Nephron progenitor cell (in vitro differentiated cells): ENCODE data around the gene SIPA1L3.

Experiments used
- DNase-seq: peaks from one replicate; pipeline ENCODE4 v3.0.0; 2021
- H3K27ac Mint-ChIP-seq: 2 replicates; pipeline ENCODE4 v1.8.0; 2021; ENCODE audit warnings: mild to moderate bottlenecking, moderate library complexity, mixed read lengths
- H3K27me3 Mint-ChIP-seq: 2 replicates; pipeline ENCODE4 v1.8.0; 2021; ENCODE audit warnings: mild to moderate bottlenecking, low read depth, mixed read lengths; ENCODE audit not compliant: poor library complexity
- H3K36me3 Mint-ChIP-seq: 2 replicates; pipeline ENCODE4 v1.8.0; 2021; ENCODE audit warnings: low read depth, mixed read lengths
- H3K4me1 Mint-ChIP-seq: 2 replicates; pipeline ENCODE4 v1.8.0; 2021; ENCODE audit warnings: mixed read lengths
- H3K4me3 Mint-ChIP-seq: 2 replicates; pipeline ENCODE4 v1.8.0; 2021; ENCODE audit warnings: mild to moderate bottlenecking, moderate library complexity, mixed read lengths
- H3K9me3 Mint-ChIP-seq: 2 replicates; pipeline ENCODE4 v1.8.0; 2021; ENCODE audit warnings: mild to moderate bottlenecking, moderate library complexity, mixed read lengths
- TF ChIP-seq, protein P1 (sequence below): fragments of 200-600 bp; sonication (generic); IDR thresholded peaks from 2 replicates; pipeline ENCODE4 v1.5.0; 2021; ENCODE audit warnings: antibody characterized with exemption

The SIPA1L3 gene

DNA sequence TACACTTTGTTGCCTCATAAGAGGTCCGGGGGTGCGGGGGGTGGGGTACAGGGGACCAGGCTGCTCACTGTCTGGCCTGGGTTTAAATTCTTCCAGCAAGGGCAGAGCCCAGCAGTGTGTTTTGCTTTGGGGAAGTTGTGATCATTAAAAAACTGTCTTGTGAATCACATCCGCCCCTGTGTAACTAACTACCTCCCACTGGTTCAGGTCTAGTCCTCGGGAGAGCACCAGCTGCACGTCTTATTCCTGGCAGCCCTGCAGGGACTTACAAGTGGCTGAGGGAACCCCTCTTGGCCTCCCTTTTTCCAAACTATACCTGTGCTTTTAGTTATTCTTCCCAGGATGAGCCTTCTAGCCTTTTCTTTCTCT lies 127.5 kb downstream of the SIPA1L3 start:
- Mint-ChIP-seq H3K27ac (no peak overlapping the region), H3K4me3 (no peak overlapping the region), H3K27me3 (peaks cover 7% of the 10 kb centered on the region), H3K9me3 (peaks cover 9% of the 10 kb centered on the region), H3K4me1 (peaks cover 58% of the 10 kb centered on the region), H3K36me3 (peaks cover 24% of the 10 kb centered on the region)
- TF ChIP-seq, protein P1, sequence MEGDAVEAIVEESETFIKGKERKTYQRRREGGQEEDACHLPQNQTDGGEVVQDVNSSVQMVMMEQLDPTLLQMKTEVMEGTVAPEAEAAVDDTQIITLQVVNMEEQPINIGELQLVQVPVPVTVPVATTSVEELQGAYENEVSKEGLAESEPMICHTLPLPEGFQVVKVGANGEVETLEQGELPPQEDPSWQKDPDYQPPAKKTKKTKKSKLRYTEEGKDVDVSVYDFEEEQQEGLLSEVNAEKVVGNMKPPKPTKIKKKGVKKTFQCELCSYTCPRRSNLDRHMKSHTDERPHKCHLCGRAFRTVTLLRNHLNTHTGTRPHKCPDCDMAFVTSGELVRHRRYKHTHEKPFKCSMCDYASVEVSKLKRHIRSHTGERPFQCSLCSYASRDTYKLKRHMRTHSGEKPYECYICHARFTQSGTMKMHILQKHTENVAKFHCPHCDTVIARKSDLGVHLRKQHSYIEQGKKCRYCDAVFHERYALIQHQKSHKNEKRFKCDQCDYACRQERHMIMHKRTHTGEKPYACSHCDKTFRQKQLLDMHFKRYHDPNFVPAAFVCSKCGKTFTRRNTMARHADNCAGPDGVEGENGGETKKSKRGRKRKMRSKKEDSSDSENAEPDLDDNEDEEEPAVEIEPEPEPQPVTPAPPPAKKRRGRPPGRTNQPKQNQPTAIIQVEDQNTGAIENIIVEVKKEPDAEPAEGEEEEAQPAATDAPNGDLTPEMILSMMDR, result no peak
- DNase-seq, result no peak

DNA sequence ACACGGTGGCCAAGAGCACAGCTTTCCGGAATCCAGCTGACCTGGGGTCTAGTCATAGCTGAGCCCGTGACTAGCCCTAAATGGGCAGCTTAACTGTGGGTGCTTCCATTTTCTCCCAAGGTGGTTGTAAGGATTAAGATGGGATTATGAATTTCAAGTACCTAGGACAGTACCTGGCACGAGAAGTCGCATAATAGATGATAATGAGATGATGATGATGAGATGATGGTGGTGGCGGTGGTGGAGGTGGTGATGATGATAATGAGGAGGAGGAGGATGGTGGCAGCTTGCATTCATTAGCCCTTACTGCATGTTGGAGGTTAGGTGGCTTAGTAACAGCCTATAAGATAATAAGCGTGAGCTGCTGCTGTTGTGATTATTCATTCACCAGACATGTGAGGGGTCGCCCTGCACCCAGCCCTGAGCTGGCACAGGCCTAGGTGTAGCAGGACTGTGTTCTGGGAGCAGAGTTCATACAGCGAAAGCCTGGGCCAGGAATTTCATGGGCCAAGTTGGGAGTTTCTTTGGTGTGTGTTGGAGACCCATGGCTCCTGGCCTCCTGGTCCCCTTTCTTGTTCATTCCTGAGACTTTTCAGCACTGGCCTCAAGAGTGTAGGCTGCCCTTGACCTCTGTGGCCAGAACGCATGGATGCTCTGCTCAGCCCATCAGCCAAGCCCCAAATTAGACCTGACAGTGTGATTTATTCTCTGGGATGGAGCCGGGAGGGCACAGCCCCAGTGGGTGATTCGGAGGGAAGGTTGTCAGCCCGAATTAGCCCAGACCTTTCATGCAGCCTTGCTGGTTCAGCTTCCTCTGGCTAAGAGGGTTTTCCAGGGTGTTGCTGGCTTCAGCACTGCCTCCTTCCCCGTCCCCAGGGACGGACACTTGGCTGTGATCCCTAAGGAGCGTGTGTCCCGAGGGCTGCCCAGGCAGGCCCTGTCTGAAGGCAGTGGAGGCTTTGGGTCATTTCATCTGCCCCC lies 128.8 kb downstream of the SIPA1L3 start:
- Mint-ChIP-seq H3K4me3 (peak overlapping the region; percentile 55), H3K4me1 (peaks cover 54% of the 10 kb centered on the region), H3K27ac (peak overlapping the region; percentile 72)

DNA sequence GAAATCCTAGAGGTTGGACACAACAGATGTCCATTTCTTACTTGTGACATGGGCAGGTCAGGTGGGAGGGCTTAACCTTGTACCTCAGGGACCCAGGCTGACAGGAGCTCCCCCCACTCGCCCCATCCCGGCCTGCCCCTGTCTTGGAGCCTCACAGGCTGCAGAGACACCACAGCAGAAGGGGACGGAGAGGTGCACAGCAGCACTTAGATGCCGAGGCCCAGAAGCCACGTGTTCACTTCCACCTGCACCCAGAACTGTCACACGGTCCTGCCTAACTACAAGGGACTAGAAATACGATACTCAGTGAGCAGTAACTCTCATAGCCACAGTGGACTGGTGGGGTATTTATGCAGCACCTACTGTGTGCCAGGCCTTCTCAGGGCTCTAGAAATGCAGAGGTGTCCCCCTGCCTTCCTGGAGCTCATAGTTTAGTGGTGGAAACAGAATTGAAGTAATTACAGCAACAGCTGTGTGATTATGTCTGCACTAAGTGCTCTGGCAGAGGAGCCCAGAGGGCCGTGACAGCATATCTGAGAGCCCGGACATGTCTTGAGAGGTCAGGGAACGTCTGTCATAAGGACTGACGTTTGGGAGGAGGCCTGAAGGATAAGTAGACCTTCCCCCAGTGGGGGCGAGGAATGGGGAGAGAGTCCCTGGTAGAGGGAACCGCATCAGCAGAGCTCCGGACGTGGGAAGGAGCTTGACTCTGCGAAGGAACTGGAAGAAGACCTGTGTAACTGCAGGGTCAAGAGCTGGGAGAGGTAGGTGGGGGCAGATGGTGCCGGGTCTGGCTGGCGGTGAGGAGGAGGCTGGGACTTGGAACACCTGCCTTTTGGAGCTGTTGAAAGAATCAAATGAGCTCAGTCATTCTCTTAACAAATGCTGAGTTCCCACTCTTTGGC lies 130.0 kb downstream of the SIPA1L3 start:
- TF ChIP-seq, protein P1, result no peak
- Mint-ChIP-seq H3K4me3 (peak overlapping the region; percentile 26), H3K9me3 (peaks cover 7% of the 10 kb centered on the region), H3K36me3 (peaks cover 6% of the 10 kb centered on the region), H3K4me1 (peaks cover 48% of the 10 kb centered on the region), H3K27ac (peak overlapping the region; percentile 94), H3K27me3 (peaks cover 7% of the 10 kb centered on the region)
- no peak for DNase-seq

More for the DNA sequence above, 128.8 kb downstream of the SIPA1L3 start:
- Mint-ChIP-seq H3K27me3 (peaks cover 7% of the 10 kb centered on the region), H3K9me3 (peaks cover 6% of the 10 kb centered on the region), H3K36me3 (peaks cover 14% of the 10 kb centered on the region)
- TF ChIP-seq, protein P1, result no peak
- peak; percentile 42 for DNase-seq

DNA sequence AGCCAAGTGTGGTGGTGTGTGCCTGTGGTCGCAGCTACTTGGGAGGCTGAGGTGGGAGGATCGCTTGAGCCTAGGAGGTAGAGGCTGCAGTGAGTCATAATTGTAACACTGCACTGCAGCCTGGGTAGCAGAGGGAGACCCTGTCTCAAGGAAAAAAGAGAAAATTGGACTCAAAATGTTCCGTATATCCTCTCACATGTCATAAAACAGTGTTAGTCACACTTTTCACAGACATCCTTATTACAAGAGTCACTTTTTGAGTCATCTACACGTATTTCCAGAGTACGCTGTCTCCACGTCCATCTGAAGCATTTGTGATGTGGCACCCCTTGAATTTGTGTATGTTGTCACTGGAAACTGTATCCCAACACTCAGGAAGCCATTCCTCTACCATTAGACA lies 133.0 kb downstream of the SIPA1L3 start:
- H3K9me3 Mint-ChIP-seq, result peaks cover 16% of the 10 kb centered on the region
- peaks cover 50% of the 10 kb centered on the region for H3K4me1 Mint-ChIP-seq
- no peak overlapping the region for H3K4me3 Mint-ChIP-seq
- peaks cover 6% of the 10 kb centered on the region for H3K36me3 Mint-ChIP-seq
- no peak for DNase-seq
- peaks cover 3% of the 10 kb centered on the region for H3K27me3 Mint-ChIP-seq
- no peak overlapping the region for H3K27ac Mint-ChIP-seq
- TF ChIP-seq, protein P1, result no peak

DNA sequence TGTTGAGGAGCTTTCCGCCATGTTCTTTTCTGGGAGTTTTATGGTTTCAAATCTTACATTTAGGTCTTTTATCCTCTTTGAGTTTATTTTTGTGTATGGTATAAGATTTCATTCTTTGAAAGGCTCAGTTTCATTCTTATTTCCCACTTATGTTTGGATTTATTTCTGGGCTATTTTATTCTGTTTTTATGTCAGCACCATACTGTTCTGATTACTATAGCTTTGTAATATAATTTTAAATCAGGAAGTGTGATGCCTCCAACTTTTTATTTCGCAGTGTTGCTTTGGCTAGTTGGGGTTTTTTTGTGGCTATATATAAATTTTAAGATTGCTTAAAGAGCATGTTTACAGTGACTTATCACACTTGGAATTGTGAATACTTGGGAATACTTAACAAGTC lies 135.1 kb downstream of the SIPA1L3 start:
- peaks cover 48% of the 10 kb centered on the region for H3K4me1 Mint-ChIP-seq
- no peak overlapping the region for H3K27ac Mint-ChIP-seq
- TF ChIP-seq, protein P1, result no peak
- no peaks in the 10 kb centered on the region for H3K27me3 Mint-ChIP-seq
- H3K9me3 Mint-ChIP-seq, result peaks cover 16% of the 10 kb centered on the region
- no peak overlapping the region for H3K4me3 Mint-ChIP-seq
- no peak for DNase-seq
- peaks cover 6% of the 10 kb centered on the region for H3K36me3 Mint-ChIP-seq
